ENCODE measurements around the gene MINK1. TPM values are rescaled to one million over a fixed set of nuclear protein-coding genes. Genes with fewer than 3 reads are reported as not detected.
"Not testable (repeated sequence)": the region's sequence is repeated elsewhere in the genome, so short reads cannot be mapped to it uniquely, and the experiment has no call there.

The MINK1 gene
- total RNA-seq, 1 donor from 2014 or later, result 26.2 TPM

GRCh38 chr17:4856271-4856936 lies 23.3 kb downstream of the MINK1 start:
- Histone ChIP-seq H3K27ac (no peak overlapping the region), H3K4me2 (no peak overlapping the region), H3K36me3 (no peaks in the 10 kb centered on the region), H4K20me1 (ENCODE audit: low read depth) (peaks cover under 1% of the 10 kb centered on the region), H3K4me1 (peaks cover 44% of the 10 kb centered on the region), H3F3A (ENCODE audit: low read depth) (peaks cover 28% of the 10 kb centered on the region), H3K9ac (no peak overlapping the region), H3K27me3 (no peaks in the 10 kb centered on the region), H2AFZ (replicated peaks) (no peak overlapping the region), H3K4me3 (no peak overlapping the region), H3K79me2 (ENCODE audit: low read depth) (peaks cover 18% of the 10 kb centered on the region), H3K9me3 (ENCODE audit: low read depth) (no peaks in the 10 kb centered on the region)
- no peaks in the 10 kb centered on the region for H3K9me3 Mint-ChIP-seq
- H3K4me1 Mint-ChIP-seq, result peaks cover 47% of the 10 kb centered on the region
- no peak overlapping the region for H3K4me3 Mint-ChIP-seq
- no peak for DNase-seq (ENCODE audit: low spot score)
- H3K36me3 Mint-ChIP-seq, result peaks cover 17% of the 10 kb centered on the region
- TF ChIP-seq CTCF (IDR thresholded peaks at IDR 0.05) (no peak), EZH2phosphoT487 (IDR thresholded peaks at IDR 0.05) (no peak), EZH2 (IDR thresholded peaks at IDR 0.05) (no peak)
- peak overlapping the region; percentile 50 for H3K27ac Mint-ChIP-seq
- H3K27me3 Mint-ChIP-seq (ENCODE audit: insufficient read depth, low read depth), result peaks cover 2% of the 10 kb centered on the region

DNA sequence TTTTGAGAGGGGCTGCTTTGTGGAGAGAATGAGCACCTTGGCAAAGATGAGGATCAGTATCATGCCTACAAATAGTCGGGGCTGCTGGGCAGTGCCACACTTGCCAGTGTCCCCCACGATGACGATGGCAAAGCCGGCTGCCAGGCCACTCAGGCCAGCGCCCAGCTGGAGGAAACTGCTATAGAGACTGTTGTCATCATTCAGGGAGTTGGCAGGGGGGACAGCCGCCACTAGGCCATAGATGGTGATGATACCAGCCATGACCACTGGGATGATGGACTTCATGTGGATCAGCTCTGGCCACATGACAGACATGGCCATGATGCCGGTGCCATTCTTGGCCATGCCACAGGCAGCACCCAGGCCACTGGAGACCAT lies 23.8 kb downstream of the MINK1 start:
- H3K79me2 ChIP-seq (ENCODE audit: low read depth), result peaks cover 22% of the 10 kb centered on the region
- TF ChIP-seq CTCF (IDR thresholded peaks at IDR 0.05), result no peak
- no peak overlapping the region for H3K4me2 ChIP-seq
- Mint-ChIP-seq H3K36me3 (peaks cover 17% of the 10 kb centered on the region), H3K9me3 (no peaks in the 10 kb centered on the region), H3K27ac (peak overlapping the region; percentile 50), H3K27me3 (ENCODE audit: insufficient read depth, low read depth) (peaks cover 2% of the 10 kb centered on the region), H3K4me3 (peak overlapping the region; percentile 35), H3K4me1 (peaks cover 47% of the 10 kb centered on the region)
- no peaks in the 10 kb centered on the region for H3K9me3 ChIP-seq (ENCODE audit: low read depth)
- peaks cover 25% of the 10 kb centered on the region for H3F3A ChIP-seq (ENCODE audit: low read depth)
- H3K27me3 ChIP-seq, result no peaks in the 10 kb centered on the region
- no peak overlapping the region for H3K27ac ChIP-seq
- no peak overlapping the region for H3K4me3 ChIP-seq
- H3K9ac ChIP-seq, result no peak overlapping the region
- DNase-seq (ENCODE audit: low spot score), result no peak
- peaks cover 42% of the 10 kb centered on the region for H3K4me1 ChIP-seq
- H3K36me3 ChIP-seq, result no peaks in the 10 kb centered on the region
- H4K20me1 ChIP-seq (ENCODE audit: low read depth), result no peaks in the 10 kb centered on the region
- no peak overlapping the region for H2AFZ ChIP-seq (replicated peaks)

DNA sequence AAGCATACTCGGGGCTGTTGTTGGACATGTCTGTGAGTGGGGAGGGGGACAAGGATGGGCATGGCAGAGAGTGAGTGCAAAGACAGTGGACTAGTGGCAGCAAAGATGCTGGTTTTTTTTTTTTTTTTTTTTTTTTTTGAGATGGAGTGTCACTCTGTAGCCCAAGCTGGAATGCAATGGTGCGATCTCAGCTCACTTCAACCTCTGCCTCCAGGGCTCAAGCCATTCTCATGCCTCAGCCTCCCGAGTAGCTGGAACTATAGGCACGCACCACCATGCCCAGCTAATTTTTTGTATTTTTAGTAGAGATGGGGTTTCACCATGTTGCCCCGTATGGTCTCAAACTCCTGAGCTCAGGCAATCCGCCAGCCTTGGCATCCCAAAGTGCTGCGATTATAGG lies 24.2 kb downstream of the MINK1 start:
- not testable (repeated sequence) for H3K9me3 Mint-ChIP-seq; H3K36me3 ChIP-seq; H3K4me3 ChIP-seq; H2AFZ ChIP-seq (replicated peaks); DNase-seq (ENCODE audit: low spot score); H3K27me3 ChIP-seq; H4K20me1 ChIP-seq (ENCODE audit: low read depth); H3K27me3 Mint-ChIP-seq (ENCODE audit: insufficient read depth, low read depth); H3K9me3 ChIP-seq (ENCODE audit: low read depth); H3K9ac ChIP-seq; H3K27ac Mint-ChIP-seq
- H3K4me1 ChIP-seq, result peaks cover 42% of the 10 kb centered on the region
- H3F3A ChIP-seq (ENCODE audit: low read depth), result peaks cover 22% of the 10 kb centered on the region
- peak overlapping the region; percentile 27 for H3K27ac ChIP-seq
- H3K79me2 ChIP-seq (ENCODE audit: low read depth), result peaks cover 22% of the 10 kb centered on the region
- Mint-ChIP-seq H3K4me1 (peaks cover 42% of the 10 kb centered on the region), H3K36me3 (peaks cover 17% of the 10 kb centered on the region), H3K4me3 (peak overlapping the region; percentile 35)
- peak overlapping the region; percentile 67 for H3K4me2 ChIP-seq

DNA sequence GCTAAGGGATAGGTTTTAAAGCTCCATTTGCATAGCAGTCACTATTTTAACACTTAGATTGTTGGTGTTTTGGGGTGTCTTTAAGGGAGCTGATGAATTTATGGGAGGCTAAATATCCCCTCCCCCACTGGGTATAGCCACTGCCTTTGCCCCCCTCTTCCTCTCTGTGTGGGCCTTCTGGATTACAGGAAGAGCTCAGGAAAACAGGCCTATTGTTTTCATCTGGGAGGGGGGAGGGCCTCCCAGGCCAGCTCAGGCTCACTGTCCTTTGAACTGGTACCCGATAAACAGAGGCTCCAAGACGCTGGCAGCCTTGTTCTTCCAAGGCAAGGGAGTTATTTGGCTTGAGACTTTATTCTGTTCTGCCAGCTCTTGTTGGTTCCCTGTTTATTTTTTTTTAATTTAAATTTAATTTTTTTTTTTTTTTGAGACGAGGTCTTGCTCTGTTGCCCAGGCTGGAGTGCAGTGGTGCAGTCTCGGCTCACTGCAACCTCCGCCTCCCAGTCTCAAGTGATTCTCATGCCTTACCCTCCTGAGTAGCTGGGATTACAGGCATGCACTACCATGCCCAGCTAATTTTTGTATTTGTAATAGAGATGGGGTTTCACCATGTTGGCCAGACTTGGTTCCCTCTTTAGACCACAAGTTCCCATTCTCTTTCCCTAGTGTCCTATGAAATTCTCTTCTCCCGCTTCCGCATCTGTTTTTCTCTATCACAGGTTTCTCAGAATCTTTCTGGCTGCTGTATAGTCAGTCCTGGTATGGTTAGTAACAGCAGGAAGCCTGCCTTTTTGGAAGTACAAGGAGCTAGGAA lies 25.1 kb downstream of the MINK1 start:
- peak overlapping the region; percentile 67 for H3K4me2 ChIP-seq
- peak overlapping the region; percentile 12 for H3K4me3 ChIP-seq
- Mint-ChIP-seq H3K9me3 (no peaks in the 10 kb centered on the region), H3K27me3 (ENCODE audit: insufficient read depth, low read depth) (peaks cover 2% of the 10 kb centered on the region), H3K36me3 (peaks cover 17% of the 10 kb centered on the region), H3K4me3 (peak overlapping the region; percentile 24), H3K4me1 (peaks cover 42% of the 10 kb centered on the region), H3K27ac (peak overlapping the region; percentile 88)
- H3K9me3 ChIP-seq (ENCODE audit: low read depth), result no peaks in the 10 kb centered on the region
- TF ChIP-seq EZH2phosphoT487 (IDR thresholded peaks at IDR 0.05) (no peak), CTCF (IDR thresholded peaks at IDR 0.05) (no peak), EZH2 (IDR thresholded peaks at IDR 0.05) (no peak)
- H3K9ac ChIP-seq, result no peak overlapping the region
- H3K36me3 ChIP-seq, result no peaks in the 10 kb centered on the region
- peak overlapping the region; percentile 77 for H3K27ac ChIP-seq
- peaks cover 42% of the 10 kb centered on the region for H3K4me1 ChIP-seq
- peaks cover 22% of the 10 kb centered on the region for H3K79me2 ChIP-seq (ENCODE audit: low read depth)
- DNase-seq (ENCODE audit: low spot score), result peak; percentile 87
- H3K27me3 ChIP-seq, result no peaks in the 10 kb centered on the region
- H2AFZ ChIP-seq (replicated peaks), result no peak overlapping the region
- peaks cover 22% of the 10 kb centered on the region for H3F3A ChIP-seq (ENCODE audit: low read depth)
- no peaks in the 10 kb centered on the region for H4K20me1 ChIP-seq (ENCODE audit: low read depth)
